Prostate gland (tissue), 2 donors: Measurements from ENCODE around the gene TMEM117.

Experiments
- POLR2A ChIP-seq: fragments of 450-650 bp; IDR thresholded peaks from one replicate; pipeline ENCODE4 v1.6.1; 2016; ENCODE audit warnings: antibody characterized with exemption, mild to moderate bottlenecking
- TF ChIP-seq, protein P1 (sequence below), 4 experiments: fragments of 200-600 bp in 2 of 4; fragments of 450-650 bp in 2 of 4; sonication (generic) in 2 of 4; IDR thresholded peaks; 1 replicate in 3 of 4; 2 replicates in 1 of 4; pipeline ENCODE4 v1.5.1; 2016 to 2019; ENCODE audit warnings: antibody characterized with exemption in 4 of 4, mild to moderate bottlenecking in 2 of 4, moderate library complexity in 2 of 4

DNA sequence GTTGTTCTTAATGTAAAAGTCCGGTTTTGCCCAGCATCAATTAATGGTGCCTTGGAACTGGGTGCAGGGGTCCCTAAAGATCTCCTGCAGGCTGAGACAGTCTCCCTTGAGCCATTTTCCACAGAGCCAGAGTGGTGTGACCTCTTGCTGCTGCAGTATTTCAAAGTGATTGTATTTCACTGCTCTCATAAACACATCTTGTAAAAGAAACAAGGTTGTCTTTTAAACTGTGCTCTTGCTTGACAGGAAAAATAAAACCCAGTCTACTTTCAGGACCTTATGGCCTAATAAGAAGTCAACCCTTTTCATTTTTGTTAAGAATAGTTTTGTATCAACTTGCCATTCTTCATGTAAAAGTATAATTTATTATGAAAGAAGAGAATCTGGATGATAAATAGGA lies 44.7 kb downstream of the TMEM117 start:
- TF ChIP-seq, protein P1, sequence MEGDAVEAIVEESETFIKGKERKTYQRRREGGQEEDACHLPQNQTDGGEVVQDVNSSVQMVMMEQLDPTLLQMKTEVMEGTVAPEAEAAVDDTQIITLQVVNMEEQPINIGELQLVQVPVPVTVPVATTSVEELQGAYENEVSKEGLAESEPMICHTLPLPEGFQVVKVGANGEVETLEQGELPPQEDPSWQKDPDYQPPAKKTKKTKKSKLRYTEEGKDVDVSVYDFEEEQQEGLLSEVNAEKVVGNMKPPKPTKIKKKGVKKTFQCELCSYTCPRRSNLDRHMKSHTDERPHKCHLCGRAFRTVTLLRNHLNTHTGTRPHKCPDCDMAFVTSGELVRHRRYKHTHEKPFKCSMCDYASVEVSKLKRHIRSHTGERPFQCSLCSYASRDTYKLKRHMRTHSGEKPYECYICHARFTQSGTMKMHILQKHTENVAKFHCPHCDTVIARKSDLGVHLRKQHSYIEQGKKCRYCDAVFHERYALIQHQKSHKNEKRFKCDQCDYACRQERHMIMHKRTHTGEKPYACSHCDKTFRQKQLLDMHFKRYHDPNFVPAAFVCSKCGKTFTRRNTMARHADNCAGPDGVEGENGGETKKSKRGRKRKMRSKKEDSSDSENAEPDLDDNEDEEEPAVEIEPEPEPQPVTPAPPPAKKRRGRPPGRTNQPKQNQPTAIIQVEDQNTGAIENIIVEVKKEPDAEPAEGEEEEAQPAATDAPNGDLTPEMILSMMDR (IDR thresholded peaks at IDR 0.05): no peak
- no peak for TF ChIP-seq POLR2A
